Measurements from ENCODE around the gene LRRFIP1.
A peak's percentile ranks its signal among the peaks of the same experiment; 100 is the strongest.

LRRFIP1 gene

GRCh38 chr2:237624565-237624964 lies 2.8 kb upstream of the LRRFIP1 start:
- TF ChIP-seq ZNF274 (IDR thresholded peaks at IDR 0.05; ENCODE audit: low read depth, low read length), result no peak
- no peak overlapping the region for H3K4me3 ChIP-seq (ENCODE audit: low read length)

GRCh38 chr2:237625216-237625705 lies 2.1 kb upstream of the LRRFIP1 start:
- no peak overlapping the region for H3K4me3 ChIP-seq (ENCODE audit: low read length)
- TF ChIP-seq ZNF274 (IDR thresholded peaks at IDR 0.05; ENCODE audit: low read depth, low read length), result no peak

DNA sequence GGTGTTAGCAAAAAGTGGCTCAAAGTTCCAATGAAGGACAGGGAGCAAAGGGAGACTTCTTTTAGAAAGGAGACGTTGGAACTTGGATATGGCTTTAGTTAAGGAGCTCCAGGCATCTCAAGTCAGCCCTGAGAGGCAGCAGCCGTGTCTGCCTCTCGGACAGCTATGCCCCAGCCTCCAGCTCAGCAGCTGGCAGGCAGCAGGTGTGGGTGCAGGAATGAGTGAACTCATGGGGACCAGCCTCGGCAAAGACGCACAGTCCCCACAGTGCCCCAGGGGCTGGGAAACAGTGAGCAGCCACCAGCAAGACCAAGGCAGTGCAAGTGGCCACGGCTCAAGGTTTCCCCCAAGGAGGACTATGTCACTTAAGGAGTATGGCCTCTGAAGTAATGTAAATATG lies 1.6 kb upstream of the LRRFIP1 start:
- no peak overlapping the region for H3K4me3 ChIP-seq (ENCODE audit: low read length)
- TF ChIP-seq ZNF274 (IDR thresholded peaks at IDR 0.05; ENCODE audit: low read depth, low read length), result no peak

DNA sequence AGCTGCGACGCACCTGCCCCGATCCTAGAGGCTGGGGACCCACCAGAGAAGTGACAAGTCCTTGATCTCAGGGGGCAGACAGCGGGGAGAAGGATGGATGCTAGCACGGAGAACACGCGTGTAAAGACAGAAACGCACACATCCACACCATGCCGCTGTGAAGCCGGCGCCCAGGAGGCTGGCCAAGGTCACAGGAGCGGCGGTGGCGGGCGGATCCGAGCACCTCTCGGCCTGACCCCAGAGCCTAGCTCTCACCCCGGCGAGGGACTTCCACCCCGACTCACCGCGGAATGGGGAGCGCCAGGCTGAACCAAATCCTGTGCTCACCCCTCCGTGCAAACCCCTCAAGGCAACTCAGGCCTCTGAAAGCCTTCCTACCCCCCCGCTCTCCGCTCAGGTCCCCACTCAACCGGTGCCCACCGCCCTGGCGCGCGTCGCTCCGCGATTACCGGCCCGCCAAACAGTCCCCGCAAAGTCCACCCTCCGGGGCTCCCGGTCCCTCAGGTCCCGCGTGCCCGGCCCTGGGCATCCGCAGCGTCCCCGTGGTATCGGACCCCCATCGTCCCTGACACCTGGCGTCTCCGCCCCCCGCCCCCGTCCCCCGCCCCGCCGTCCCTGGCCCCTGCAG lies 460 bp upstream of the LRRFIP1 start:
- H3K4me3 ChIP-seq (ENCODE audit: low read length), result no peak overlapping the region
- TF ChIP-seq ZNF274 (IDR thresholded peaks at IDR 0.05; ENCODE audit: low read depth, low read length), result no peak

GRCh38 chr2:237628247-237629187 lies 1.1 kb downstream of the LRRFIP1 start:
- no peak for TF ChIP-seq ZNF274 (IDR thresholded peaks at IDR 0.05; ENCODE audit: low read depth, low read length)
- H3K4me3 ChIP-seq (ENCODE audit: low read length), result peak overlapping the region; percentile 32

GRCh38 chr2:237629188-237629534 lies 1.8 kb downstream of the LRRFIP1 start:
- no peak overlapping the region for H3K4me3 ChIP-seq (ENCODE audit: low read length)
- no peak for TF ChIP-seq ZNF274 (IDR thresholded peaks at IDR 0.05; ENCODE audit: low read depth, low read length)

- no peak overlapping the region for H3K4me3 ChIP-seq (ENCODE audit: low read length)
- no peak for TF ChIP-seq ZNF274 (IDR thresholded peaks at IDR 0.05; ENCODE audit: low read depth, low read length)
These were observed 2.4 kb downstream of the LRRFIP1 start for GRCh38 chr2:237629739-237630138.

DNA sequence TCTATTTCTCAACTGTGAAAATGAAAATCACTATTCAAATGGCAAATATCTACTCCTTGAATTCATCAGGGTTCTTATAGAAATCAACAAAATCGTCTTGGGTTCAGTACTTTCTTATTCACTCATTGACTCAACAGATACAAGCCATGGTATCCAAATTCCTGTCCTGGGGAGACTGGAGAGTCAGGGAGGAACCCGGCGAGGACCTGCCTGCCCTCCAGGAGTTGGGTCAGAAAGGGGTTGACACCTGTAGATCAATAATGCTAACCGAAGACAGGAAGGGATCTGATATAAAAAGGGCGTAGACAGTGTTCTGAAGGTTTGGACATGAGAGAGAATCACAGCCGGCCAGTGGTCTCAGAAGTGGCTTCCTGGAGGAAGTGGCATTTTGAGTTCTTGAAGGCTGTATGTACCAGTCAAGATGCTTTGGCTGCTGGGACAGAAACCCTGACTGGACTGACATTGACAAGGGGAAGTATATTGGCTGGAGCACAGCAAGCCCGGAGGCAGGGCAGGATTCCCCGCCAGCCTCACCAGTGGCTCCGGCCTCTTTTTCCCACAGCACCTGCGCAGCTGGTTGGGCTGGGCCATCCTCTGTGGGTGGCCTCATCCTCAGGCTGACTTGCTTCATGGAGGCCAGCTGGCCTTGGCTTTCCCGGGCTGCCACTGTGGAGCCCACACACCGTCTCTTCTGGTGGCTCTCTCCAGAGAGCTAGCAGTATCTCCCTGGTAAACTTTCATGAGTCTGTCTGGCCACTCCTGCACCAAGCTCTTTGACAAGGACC lies 3.0 kb downstream of the LRRFIP1 start:
- no peak for TF ChIP-seq ZNF274 (IDR thresholded peaks at IDR 0.05; ENCODE audit: low read depth, low read length)
- no peak overlapping the region for H3K4me3 ChIP-seq (ENCODE audit: low read length)

DNA sequence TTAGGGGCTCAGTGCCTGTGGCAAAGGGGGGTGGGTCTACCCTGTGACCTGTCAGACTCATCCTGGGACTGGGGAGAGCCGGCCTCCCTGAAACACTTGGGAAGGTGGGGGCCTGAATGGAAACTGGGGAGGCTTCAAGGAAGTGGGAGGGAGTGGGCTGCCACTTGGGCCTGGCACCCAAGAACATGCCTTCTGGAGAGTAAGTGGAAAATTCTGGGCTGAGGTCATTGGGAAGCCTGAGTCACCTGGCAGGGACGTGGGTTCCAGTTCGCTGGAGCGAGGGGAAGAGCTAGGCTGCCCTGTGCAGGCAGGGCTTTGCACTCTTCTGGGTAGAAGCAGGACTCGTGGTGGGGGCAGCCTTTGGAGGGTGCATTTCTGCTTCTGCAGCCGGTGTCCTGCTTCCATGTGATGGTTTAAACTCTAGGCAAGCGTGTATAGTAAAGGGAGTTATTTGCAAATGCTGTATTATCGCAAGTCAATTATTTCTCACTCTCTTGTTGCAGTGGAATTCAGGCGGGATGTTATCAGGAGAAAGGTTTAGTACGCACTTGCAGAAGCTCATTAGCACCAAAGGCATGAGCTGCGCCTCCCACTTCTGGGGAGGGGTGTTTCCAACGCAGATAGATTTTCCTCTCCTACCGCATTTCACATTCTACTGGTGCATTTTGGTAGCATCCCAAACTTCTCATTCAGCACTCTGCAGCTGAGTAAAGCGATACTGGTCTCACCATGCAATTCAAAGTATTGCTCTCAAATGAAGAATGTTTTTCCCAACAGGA lies 3.8 kb downstream of the LRRFIP1 start:
- no peak overlapping the region for H3K4me3 ChIP-seq (ENCODE audit: low read length)
- TF ChIP-seq ZNF274 (IDR thresholded peaks at IDR 0.05; ENCODE audit: low read depth, low read length), result no peak

DNA sequence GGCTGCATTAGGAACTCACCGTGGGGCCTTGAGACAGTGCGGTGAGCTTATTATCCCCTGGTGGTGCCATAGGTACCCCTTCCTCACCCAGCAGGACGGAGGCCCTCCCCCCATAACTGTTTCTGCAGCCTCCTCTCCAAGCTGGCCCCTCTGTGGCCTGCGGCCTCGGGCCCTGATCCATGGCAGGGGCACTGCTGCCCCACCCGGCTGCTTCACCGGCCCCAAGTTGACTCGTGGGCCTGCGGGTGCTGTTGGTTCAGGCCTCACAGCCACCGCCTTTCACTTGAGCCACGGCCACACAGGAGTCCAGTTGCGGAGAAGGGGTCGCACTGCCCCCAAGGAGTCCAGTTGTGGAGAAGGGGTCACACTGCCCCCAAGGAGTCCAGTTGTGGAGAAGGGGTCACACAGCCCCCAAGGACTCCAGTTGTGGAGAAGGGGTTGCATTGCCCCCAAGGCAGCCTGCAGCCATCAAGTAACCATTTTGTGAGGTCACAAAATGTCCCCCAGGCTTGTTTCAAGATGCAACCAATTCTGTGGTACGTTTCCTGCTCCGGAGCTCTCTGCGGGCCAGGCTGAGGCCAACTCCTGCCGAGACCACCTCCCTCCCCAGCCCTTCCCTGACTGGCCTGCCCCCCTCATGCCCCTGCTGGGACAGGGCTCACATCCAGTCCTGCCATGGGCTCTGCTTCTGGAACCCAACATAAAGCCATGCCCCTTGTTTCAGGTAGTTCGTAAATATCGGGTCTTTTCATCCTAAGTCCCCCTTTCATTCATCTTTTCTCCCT lies 4.6 kb downstream of the LRRFIP1 start:
- H3K4me3 ChIP-seq (ENCODE audit: low read length), result no peak overlapping the region
- no peak for TF ChIP-seq ZNF274 (IDR thresholded peaks at IDR 0.05; ENCODE audit: low read depth, low read length)

DNA sequence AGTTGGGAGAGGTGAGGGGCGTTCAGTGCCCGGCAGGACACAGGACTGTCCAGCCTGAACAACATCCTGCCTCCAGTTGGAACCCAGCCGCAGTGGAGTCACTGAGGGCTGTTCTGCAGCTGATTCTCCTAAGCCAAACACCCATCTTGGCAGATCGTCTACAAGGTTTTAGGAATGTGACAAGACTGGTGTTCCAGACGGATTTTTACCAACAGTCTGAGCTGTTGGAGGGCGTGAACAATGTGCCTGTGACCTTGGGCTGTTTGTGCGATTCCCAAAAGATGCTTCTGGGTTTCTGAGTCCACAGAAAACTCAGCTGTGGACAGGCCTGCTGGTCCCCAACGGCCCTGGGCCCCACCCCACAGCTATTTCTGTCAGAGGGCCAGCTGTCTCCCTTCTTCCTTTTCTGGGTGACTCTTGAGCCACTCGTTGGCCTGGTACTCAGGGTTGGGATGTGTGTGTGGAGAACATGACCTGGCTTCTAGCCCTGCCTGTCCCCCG lies 5.7 kb downstream of the LRRFIP1 start:
- no peak overlapping the region for H3K4me3 ChIP-seq (ENCODE audit: low read length)
- no peak for TF ChIP-seq ZNF274 (IDR thresholded peaks at IDR 0.05; ENCODE audit: low read depth, low read length)

GRCh38 chr2:237636578-237636977 lies 9.2 kb downstream of the LRRFIP1 start:
- no peak for TF ChIP-seq ZNF274 (IDR thresholded peaks at IDR 0.05; ENCODE audit: low read depth, low read length)
- no peak overlapping the region for H3K4me3 ChIP-seq (ENCODE audit: low read length)
